Iris pigment epithelial cell (primary cell): Measurements from ENCODE around the gene PACSIN2.
"Not testable (repeated sequence)": the region's sequence is repeated elsewhere in the genome, so short reads cannot be mapped to it uniquely, and the experiment has no call there.

Source experiments
- DNase-seq: peaks from one replicate; pipeline ENCODE4 v3.0.0-alpha.2; 2011; ENCODE audit warnings: low read depth

PACSIN2 gene

DNA sequence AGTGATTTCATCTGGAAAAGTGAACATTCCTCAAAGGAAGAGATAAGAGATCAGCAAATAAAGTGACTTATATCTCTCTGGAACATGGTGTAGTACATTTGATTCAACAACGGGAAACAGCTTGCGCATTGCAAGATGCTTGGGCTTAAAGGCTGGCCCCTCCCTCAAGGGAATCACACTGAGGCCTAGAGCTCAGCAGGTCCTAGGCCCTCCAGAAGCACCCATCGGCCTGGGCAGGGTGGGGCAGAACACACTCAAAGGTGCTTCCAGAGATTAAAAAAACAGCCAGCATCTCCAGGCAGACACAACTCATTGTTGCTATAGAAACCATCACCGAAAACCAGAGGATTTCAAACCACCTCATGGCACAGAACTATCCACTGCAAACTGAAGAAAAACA lies 88.8 kb downstream of the PACSIN2 start:
- no peak for DNase-seq

DNA sequence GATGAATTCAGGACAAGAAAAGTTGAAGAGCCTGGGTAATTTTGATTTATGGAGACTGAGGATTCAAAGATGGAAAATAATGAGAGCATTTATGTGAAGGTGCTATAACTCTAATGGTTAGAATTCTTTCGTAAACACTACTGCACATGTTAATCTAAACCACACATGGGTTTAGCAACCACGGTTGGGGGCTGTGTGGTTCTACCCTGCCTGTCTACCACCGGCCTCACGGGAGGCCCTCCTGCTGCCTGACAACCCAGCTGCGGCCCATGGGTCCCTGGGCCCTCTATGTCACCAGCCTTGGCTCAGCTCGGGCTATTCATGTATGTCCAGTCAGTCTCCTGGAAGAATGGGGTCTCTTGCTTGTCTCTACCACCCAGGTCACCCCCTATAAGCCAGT lies 89.4 kb downstream of the PACSIN2 start:
- DNase-seq = no peak

DNA sequence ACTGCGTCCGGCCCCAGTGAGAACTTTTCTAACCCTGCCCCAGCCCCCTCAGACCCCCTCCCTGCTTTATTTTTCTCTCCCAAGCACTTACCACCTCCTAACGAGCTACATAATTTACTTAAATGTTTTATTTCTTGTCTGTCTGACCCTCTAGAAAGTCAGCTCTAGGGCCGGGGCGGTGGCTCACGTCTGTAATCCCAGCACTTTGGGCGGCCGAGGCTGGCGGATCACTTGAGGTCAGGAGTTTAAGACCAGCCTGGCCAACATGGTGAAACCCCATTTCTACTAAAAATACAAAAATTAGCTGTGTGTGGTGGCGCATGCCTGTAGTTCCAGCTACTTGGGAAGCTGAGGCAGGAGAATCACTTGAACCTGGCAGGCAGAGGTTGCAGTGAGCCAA lies 89.9 kb downstream of the PACSIN2 start:
- DNase-seq = not testable (repeated sequence)

DNA sequence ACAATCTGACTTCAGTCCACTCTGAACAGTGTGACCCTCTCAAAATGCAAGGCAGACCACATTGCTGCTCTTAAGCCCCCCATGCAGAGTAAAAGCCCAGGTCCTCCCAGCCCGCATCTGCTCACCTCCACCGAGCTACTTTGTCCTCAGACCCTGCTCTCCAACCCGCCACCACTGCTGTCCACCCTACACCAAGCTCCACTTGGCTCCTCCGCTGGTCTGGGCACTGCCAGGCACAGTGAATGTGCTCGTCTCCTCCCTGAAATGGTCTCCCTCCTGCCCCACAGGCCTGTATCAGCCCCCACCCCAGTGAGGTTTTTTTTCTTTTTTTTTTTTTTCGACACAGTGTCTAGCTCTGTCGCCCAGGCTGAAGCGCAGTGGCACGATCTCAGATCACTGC lies 90.5 kb downstream of the PACSIN2 start:
- no peak for DNase-seq

DNA sequence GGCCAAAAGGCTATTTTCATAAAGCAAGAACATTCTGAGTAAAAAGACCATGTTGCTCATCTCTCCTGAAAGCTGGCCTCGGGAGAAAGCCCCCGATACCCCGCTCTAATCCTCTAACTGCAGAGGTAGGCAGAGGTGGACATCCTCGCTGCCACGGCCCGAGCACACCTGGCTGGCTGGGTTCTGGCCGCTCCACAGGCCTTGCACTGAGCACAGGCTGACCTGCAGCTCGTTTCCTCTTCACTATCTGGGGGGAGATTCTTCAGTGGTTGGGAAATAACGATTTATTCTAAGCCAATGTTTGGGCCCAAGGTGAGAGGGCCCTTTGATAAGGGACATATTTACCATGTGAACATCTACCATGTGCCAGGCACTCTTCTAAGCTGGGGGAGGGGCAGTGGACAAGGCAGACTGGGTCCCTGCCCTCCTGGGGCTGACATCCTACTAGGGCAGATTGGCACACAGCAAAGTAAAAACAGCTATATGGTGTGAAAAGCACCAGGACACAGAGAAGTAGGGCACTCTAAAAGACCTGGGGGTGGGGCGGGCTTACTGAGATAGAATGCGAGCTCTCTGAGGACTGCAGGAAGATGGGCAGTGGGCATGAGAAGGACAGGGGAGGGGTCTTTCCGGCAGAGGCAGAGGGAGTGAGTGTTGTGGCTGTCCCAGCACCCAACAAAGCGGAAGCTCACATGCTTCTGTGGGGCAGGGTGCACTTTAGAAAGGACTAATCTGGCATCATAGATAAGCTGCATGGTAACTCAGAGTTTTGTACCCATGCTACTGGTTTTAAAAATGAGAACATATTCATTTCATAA lies 92.4 kb downstream of the PACSIN2 start:
- DNase-seq = no peak

DNA sequence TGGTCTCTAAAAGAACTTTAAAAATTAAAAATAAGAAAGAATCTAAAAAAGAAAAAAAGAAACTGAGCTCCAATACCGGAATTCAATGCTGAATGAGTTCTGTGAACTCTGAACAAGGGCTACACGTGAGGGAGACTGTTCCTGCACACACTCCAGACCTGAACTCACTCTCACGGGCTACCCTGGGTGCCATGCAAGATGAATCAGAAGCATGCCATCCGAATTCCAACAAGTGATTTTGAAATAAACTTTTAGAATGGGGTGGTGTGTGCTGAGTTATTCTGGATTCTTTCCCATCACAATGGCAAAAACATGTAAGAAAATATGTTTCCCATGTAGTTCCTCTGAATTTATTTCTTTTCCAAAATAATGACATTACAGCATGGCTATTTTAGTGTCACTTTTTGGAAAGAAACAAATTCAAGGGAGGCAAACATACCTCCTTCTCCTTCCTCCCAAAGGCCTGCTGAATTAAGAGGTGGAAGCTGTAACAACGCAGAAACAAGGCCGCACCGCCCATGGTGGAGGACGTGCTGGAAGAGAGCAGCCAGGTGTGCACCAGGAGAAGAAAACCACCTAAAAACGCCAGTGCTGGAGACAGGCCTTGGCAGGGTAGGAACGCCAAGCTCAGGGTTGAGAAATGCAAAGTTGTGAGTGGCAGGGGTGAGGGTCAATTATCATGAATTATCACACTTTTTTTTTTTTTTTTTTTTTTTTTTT lies 94.7 kb downstream of the PACSIN2 start:
- peak; percentile 56 for DNase-seq

DNA sequence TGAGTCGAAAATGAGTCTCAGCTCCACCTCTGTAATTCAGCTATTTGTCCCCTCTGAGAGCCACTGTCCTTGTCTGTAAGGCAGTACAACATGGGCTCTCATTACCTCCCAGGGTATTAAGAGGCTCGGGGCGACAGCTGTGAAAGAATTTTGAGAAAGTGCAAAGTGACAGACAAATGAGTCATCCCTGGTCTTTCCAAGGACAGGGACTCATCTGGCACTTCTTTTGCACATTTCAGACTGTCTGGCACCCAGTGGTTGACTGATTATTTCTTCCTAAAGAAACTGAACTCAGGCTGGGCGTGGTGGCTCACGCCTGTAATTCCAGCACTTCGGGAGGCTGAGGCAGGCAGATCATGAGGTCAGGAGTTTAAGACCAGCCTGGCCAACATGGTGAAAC lies 95.8 kb downstream of the PACSIN2 start:
- no peak for DNase-seq

DNA sequence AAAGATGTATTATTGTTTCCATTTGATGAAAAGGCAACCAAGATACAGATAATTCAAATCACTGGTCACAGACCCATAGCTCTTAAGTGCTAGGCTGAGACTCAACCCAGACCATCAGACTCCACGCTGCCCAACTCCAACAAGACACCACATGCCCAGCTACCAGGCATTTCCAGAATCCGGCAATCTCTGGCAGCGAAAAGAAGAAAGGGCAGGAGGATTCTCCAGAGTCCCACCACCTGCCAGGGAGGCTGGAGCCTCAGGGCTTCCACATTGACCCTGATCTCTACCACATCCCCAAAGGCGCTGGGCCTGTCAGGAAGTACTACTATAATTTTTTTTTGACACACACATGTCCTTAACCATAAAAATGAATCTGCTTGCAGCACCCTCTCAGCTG lies 96.4 kb downstream of the PACSIN2 start:
- DNase-seq = no peak

DNA sequence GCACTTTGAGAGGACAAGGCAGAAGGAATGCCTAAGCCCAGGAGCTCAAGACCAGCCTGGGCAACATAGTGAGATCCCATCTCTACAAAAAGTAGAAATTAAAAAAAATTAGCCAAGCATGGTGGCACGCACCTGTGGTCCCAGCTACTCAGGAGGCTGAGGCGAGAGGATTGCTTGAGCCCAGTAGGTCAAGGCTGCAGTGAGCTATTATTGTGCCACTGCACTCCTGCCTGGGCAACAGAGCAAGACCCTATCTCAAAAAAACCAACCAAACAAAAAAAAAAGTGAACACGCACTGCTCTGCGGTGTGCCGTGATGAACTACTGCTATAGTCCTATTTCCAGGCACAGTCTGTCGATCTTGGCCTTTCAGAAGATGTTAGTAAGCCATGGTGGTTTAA lies 97.6 kb downstream of the PACSIN2 start:
- not testable (repeated sequence) for DNase-seq

DNA sequence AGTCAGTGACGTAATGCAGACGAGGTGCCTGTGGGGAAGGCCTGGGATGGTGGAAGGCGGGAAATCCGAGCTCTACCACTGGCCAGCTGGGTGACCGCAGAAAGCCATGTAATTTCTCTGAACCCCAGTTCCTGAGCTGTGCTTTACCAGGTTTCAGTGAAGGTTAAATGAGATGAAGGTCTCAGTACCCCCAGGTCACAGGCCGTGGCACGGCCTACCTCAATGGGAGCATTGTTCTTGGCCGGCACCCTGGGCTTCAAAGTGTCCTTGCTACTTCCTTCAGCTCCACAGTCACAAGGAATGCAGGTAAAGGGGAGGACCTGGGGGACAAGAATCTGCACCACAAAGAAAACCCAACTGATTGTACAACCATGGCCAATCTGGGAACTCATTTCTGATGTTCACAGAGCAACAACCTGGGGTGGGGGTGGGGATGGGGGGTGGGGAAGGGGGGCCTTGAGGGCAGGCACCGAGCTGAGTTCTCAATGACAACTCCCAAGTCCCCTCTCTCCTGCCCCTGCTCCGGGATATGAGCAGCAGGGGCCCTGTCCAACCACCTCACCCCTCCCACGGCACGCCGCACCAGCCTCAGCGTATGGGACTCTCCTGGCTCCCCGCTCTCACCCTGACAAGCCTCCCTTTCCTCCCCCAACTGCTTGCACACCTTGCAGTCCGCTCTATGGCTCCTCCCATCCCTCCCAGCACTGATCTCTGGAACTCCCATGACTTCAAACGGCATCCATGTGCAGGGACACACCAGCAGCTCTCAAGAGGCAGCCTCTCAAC lies 98.8 kb downstream of the PACSIN2 start:
- DNase-seq = no peak

DNA sequence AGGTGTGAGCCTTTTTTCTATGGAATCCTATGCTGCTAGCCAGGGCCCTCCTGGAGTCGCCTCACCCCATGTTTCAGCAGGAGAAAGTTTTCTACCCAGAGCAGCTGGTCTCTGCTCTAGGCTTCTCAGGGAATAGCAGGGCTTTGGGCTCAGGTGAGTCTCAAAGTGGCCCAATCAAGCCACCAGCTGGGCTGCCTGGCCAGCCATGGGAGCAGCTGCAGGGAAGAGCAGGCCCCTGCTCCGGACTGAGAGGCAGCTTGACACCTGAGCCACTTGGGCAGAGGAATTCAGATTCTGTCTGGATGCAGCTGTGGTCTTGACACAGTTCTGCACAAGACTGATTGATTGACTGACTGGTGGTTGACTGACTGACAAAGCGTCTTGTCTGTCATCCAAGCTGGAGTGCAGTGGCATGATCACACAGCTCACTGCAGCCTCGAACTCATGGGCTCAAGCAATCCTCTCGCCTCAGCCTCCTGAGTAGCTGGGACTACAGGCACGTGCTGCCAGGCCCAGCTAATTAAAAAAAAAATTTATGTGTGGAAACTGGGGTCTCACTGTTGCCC lies 100.4 kb downstream of the PACSIN2 start:
- no peak for DNase-seq

DNA sequence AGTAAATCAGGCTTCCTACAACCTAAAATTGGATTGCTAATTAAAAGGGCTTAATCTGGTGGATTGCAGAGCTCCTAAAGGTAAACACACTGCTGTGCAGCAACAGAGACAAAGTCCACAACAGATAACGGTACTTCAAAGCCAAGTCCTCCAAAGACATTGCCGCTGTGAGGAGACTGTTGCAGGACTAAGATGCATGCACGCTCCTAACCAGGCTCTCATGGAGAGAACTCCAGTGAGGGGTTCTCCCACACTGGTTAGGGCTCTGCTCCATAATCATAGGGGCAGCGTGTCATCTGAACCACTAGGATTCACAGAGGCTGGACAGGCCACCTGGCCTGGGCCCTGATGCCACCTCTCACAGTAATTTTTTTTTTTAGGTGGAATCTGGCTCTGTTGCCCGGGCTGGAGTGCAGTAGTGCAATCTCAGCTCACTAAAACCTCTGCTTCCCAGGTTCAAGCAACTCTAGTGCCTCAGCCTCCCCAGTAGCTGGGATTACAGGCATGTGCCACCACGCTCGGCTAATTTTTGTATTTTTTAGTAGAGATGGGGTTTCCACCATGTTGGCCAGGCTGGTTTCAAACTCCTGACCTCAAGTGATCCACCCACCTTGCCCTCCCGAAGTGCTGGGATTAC lies 101.0 kb downstream of the PACSIN2 start:
- no peak for DNase-seq

DNA sequence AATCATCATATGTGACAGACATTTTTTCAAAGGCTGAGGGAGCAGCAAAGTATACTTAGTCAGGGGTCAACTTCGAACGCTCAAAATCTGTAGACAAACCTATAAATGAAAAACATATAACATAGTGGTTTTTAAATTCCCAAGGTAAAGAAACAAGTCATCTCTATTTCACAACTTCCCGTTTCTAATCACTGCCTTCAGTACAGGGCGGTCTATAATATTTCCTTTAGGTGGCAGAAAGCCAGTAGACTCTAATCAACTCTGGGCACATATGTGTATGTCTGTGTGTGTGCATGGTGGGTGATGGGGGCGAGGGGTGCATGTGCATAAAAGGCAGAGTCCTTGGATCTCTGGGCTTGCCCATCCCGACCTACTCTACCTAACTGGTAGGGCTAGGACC lies 102.9 kb downstream of the PACSIN2 start:
- peak; percentile 61 for DNase-seq

DNA sequence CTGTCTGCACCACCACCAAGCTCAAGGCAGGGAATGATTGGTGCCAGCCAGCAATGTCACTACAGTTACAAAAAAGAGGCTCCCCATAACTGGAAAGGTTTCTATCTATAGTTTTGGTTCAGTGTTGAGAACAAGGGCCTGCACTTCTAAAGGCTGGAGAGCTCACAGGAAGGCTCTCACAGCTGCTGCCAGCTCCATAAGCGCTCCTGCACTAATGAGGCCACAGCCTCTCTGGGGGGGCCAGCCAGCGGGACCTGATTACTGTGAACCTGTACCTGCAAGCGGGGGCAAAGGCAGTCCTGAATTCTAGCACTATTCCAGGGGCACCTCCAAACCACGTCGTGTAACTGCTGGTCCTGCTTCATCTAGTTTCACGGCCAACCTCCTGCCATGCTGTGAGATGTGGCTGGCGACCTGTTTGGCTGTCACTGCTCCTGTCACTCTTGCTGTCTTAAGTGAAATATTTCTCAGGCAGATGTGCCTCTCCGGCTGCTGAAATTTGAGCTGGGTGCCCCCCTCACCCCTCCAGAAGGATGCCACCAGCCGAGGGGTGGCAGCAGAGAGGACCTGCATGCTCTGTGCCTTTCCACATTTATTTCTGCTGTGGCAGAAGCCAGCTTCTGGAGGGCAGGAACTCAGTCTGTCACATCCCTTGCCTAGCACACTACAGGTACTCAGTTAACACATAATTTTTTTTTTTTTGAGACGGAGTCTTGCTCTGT lies 104.6 kb downstream of the PACSIN2 start:
- DNase-seq = no peak

DNA sequence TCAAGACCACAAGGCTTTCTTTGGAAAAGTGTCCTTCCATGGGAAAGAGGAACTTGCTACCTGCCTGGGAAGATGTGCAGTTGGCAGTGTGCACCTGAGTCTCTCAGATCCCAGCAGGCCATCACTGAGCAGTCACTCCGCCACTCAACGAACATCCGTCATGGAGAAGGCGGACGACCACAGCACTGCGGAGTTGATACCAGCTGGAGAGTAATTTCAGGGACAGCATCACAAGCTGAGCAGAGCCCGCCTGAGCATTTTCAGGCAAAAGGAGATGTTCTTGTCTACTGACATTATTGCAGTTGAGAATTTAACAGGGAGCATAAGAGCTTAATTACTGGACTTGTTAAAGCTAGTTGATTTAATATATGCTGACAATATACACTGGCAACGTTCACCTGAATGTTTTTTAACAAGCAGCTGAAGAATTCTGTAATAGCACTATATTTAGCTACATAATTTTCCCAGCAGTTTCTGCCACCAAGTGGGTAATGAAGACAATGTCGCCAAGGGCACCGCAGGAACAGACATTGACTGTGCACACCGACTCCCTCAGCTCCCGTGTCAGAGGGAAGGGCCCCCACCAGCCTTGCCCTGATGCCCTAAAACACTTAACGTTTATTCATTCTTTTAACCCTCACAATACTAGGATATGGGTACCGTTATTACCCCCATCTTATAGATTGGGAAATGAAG lies 105.4 kb downstream of the PACSIN2 start:
- DNase-seq = no peak

DNA sequence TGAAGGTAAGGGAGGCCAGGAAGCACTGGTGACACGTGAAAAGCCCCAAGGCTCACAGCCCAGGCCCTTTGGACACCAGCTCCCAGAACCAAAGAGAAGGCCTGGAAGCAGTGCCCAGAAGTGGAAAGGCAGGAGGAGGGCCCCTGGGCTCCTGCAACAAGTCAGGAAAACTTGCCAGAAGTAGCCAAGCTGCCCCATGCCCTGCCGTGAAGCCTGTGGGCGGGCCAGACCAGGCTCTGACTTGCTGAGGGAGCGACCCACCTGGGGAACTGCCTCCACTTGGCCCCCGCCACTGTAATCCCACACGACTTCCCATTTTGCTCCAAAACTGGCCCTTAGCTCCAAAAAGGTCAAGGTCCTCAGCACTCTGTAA lies 106.6 kb downstream of the PACSIN2 start:
- no peak for DNase-seq

DNA sequence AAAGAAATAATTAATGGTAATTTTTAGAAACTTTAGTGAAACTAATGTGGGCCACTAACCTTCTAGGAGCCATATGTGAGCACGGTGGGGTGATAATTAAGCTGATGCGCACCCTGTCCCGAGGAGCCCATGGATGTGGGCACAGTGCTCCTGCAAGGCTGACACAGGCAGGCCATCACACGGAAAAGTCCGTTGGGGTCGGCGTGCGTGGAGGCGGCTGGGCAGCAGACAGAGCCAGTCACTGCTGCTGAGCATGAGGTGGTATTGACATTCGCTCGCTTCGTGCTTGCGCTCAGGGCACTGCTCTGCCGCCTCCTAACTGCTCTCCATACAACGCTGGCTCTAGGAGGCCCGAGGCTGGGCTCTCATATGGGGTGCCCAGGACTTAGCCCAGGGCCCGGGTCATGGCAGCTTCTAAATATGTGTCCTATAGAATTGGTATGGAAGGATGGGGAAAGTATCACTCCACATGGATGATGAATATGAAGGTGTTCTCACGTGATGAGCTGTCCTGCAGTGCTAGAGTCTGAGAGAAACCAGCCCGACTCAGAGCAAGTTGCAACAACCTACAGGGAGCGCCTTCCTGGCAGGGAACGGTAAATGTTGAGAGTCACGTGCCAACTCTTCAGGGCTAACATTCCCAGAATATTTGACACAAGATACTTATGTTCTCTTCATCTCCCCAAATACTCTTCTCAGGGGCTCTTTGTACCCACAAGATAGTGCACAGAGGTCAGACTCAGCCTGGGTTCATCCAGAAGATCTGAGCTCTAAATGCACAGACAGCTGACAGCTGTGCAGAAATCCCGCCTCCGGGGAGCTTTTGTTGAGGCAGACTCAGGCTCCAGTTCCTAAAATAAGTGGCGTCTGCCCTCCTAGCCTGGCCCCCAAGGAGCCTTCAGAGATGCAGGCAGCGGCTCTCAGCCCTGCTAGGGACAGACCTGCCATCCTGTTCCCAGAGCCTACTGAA lies 107.3 kb downstream of the PACSIN2 start:
- DNase-seq = no peak

DNA sequence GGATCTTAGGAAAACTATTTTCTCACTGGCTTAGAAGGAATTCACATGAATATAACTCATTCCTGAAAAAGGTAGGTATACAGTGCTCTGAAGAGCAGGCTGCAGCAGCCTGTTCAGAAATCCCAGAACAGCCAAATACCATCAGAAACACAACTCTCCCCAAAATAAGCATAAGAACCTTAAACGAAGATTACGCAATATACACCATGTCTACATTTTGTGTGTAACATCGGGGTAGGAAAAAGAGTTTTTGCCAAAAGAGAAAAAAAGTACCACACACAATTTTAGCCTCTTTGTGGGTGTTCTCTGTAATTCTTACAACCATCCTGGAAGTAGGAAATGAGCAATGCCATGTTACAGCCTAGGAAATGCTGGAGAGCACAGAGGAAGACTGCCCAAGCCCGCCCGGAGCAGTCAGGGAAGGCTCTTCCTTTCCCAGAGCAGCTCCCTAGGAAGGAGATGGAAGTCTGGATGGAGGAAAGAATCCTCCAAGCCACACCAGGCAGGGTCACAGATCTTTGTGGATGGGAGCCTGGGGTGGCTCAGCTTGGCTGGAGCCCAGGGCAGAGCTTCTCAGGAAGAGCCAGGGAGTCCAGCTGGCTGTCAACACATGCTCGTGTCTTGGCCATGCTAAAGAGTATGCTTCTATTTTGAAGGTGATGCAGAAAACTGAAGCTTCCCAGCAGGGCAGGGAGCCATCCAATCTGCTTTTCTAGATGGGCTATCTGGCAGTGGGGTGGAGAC lies 108.2 kb downstream of the PACSIN2 start:
- DNase-seq = no peak

DNA sequence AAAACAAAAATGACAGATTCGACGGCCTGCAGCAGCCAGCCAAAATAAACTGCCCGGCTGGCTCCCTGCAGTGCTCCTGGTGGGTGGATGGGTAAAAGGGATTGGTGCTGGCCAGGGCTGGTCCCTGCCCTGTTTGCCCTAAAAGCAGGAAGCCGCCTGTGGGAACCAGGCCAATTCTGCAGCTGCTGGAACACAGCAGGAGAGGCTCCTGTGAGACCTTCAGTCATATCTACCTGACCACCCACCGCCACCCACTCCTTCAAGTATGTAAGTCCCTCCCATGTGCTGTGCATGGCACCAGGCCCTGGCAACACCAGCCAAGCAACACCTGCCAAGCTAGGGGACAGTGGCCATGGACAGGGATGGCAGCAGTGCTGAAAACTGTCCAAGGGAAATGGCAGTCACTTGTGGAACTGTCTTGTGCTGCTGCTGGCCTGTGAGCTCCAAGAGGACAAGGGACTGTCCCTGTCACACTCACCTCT lies 109.2 kb downstream of the PACSIN2 start:
- no peak for DNase-seq
